Measurements from ENCODE around the gene OVOL3. TPM values are rescaled to one million over a fixed set of nuclear protein-coding genes. Genes with fewer than 3 reads are reported as not detected.

Gene OVOL3
- total RNA-seq, 1 donor from 2014 or later, result not detected

GRCh38 chr19:36142496-36142895 is 31.6 kb downstream of the OVOL3 start:
- DNase-seq (ENCODE audit: low read depth) (no peak), FAIRE-seq (no peak)
- no peaks in the 10 kb centered on the region for H3K27me3 ChIP-seq (ENCODE audit: control insufficient read depth, insufficient read depth, low read length)
- peaks cover 40% of the 10 kb centered on the region for H3K36me3 ChIP-seq (ENCODE audit: control insufficient read depth, insufficient read depth, low read length)
- no peak for TF ChIP-seq CTCF (IDR thresholded peaks at IDR 0.05; ENCODE audit: insufficient read depth, low read length, severe bottlenecking)
- H3K4me3 ChIP-seq (ENCODE audit: low read depth, low read length), result no peak overlapping the region

- H3K36me3 ChIP-seq (ENCODE audit: control insufficient read depth, insufficient read depth, low read length), result peaks cover 46% of the 10 kb centered on the region
- no peak for TF ChIP-seq CTCF (IDR thresholded peaks at IDR 0.05; ENCODE audit: insufficient read depth, low read length, severe bottlenecking)
- H3K4me3 ChIP-seq (ENCODE audit: low read depth, low read length), result no peak overlapping the region
- H3K27me3 ChIP-seq (ENCODE audit: control insufficient read depth, insufficient read depth, low read length), result no peaks in the 10 kb centered on the region
- DNase-seq (ENCODE audit: low read depth) (no peak), FAIRE-seq (no peak)
Measured at GRCh38 chr19:36144624-36145023, 33.7 kb downstream of the OVOL3 start.

GRCh38 chr19:36149673-36150406 is 38.9 kb downstream of the OVOL3 start:
- no peak for TF ChIP-seq CTCF (IDR thresholded peaks at IDR 0.05; ENCODE audit: insufficient read depth, low read length, severe bottlenecking)
- DNase-seq (ENCODE audit: low read depth) (peak; percentile 78), FAIRE-seq (peak; percentile 93)
- Histone ChIP-seq H3K36me3 (ENCODE audit: control insufficient read depth, insufficient read depth, low read length) (peaks cover 34% of the 10 kb centered on the region), H3K27me3 (ENCODE audit: control insufficient read depth, insufficient read depth, low read length) (no peaks in the 10 kb centered on the region), H3K4me3 (ENCODE audit: low read depth, low read length) (no peak overlapping the region)

- H3K4me3 ChIP-seq (ENCODE audit: low read depth, low read length), result no peak overlapping the region
- H3K36me3 ChIP-seq (ENCODE audit: control insufficient read depth, insufficient read depth, low read length), result peaks cover 31% of the 10 kb centered on the region
- no peak for TF ChIP-seq CTCF (IDR thresholded peaks at IDR 0.05; ENCODE audit: insufficient read depth, low read length, severe bottlenecking)
- DNase-seq (ENCODE audit: low read depth) (no peak), FAIRE-seq (no peak)
- no peaks in the 10 kb centered on the region for H3K27me3 ChIP-seq (ENCODE audit: control insufficient read depth, insufficient read depth, low read length)
Measured at GRCh38 chr19:36150586-36150985, 39.6 kb downstream of the OVOL3 start.

- H3K27me3 ChIP-seq (ENCODE audit: control insufficient read depth, insufficient read depth, low read length), result no peaks in the 10 kb centered on the region
- H3K4me3 ChIP-seq (ENCODE audit: low read depth, low read length), result no peak overlapping the region
- peaks cover 23% of the 10 kb centered on the region for H3K36me3 ChIP-seq (ENCODE audit: control insufficient read depth, insufficient read depth, low read length)
- FAIRE-seq (no peak), DNase-seq (ENCODE audit: low read depth) (no peak)
- no peak for TF ChIP-seq CTCF (IDR thresholded peaks at IDR 0.05; ENCODE audit: insufficient read depth, low read length, severe bottlenecking)
Measured at GRCh38 chr19:36151144-36152018, 40.4 kb downstream of the OVOL3 start.
